Measurements from ENCODE around the gene GAGE2A. TPM values are rescaled to one million over a fixed set of nuclear protein-coding genes. Genes with fewer than 3 reads are reported as not detected.

GAGE2A gene
- total RNA-seq, 1 donor from 2014 or later: not detected

- Mint-ChIP-seq H3K4me3 (no peak overlapping the region), H3K9me3 (no peaks in the 10 kb centered on the region), H3K36me3 (ENCODE audit: low read depth) (no peaks in the 10 kb centered on the region), H3K27me3 (peaks cover 1% of the 10 kb centered on the region), H3K27ac (no peak overlapping the region), H3K4me1 (no peaks in the 10 kb centered on the region)
- intact Hi-C loops (cut with micrococcal nuclease): no loop called here
- no peak for DNase-seq
Observed at GRCh38 chrX:49644991-49645637, 55.8 kb downstream of the GAGE2A start.

Other genes starting within 250 kb of the GAGE2A start
- not detected in 2 replicates for gene GAGE12C, start 57.3 kb upstream of the GAGE2A start, total RNA-seq
- not detected in 2 replicates for gene GAGE12D, start 47.8 kb upstream of the GAGE2A start, total RNA-seq
- not detected in 2 replicates for gene GAGE12E, start 38.2 kb upstream of the GAGE2A start, total RNA-seq
- not detected in 2 replicates for gene GAGE12F, start 28.7 kb upstream of the GAGE2A start, total RNA-seq
- not detected in 2 replicates for gene GAGE12G, start 19.1 kb upstream of the GAGE2A start, total RNA-seq
- gene GAGE12H, start 9.5 kb upstream of the GAGE2A start, total RNA-seq: not detected in 2 replicates
- not detected in 2 replicates for gene GAGE1, start 9.5 kb downstream of the GAGE2A start, total RNA-seq
- not detected in 2 replicates for gene PAGE1, start 106.5 kb downstream of the GAGE2A start, total RNA-seq
- not detected in 2 replicates for gene PAGE4, start 239.8 kb downstream of the GAGE2A start, total RNA-seq